GM19324 (cell line): Measurements from ENCODE around the gene SLC22A6.

Experiments
- ATAC-seq: cut with Tn5 transposase; IDR thresholded peaks from one replicate; pipeline ENCODE4 v1.9.1; 2021; ENCODE audit warnings: mild to moderate bottlenecking, moderate library complexity; ENCODE audit not compliant: unreplicated experiment, low FRiP score

SLC22A6 gene

GRCh38 chr11:62984451-62984991, at the start of gene SLC22A6:
Gene SLC22A6 (minus strand): TSS chr11:62984967. CDS start chr11:62984690, 277 bp downstream.
- no peak for ATAC-seq

GRCh38 chr11:63032457-63032856, 47.7 kb upstream of the SLC22A6 start:
- no peak for ATAC-seq

GRCh38 chr11:63023841-63024648, 39.3 kb upstream of the SLC22A6 start:
- no peak for ATAC-seq

GRCh38 chr11:63023222-63023814, 38.6 kb upstream of the SLC22A6 start:
- no peak for ATAC-seq

GRCh38 chr11:63022441-63022840, 37.7 kb upstream of the SLC22A6 start:
- ATAC-seq, result no peak

GRCh38 chr11:63020671-63021291, 36.0 kb upstream of the SLC22A6 start:
- no peak for ATAC-seq

GRCh38 chr11:63019506-63019905, 34.7 kb upstream of the SLC22A6 start:
- no peak for ATAC-seq

- no peak for ATAC-seq
Observed at GRCh38 chr11:63017306-63017974, 32.7 kb upstream of the SLC22A6 start.

GRCh38 chr11:63015521-63016215, 30.9 kb upstream of the SLC22A6 start, which contains the start of gene SLC22A8:
Gene SLC22A8 (minus strand): TSS chr11:63015841. CDS start chr11:63014958, 883 bp downstream.
- no peak for ATAC-seq

GRCh38 chr11:63014408-63015055, 29.8 kb upstream of the SLC22A6 start:
- no peak for ATAC-seq

GRCh38 chr11:63012839-63013238, 28.1 kb upstream of the SLC22A6 start:
- no peak for ATAC-seq

GRCh38 chr11:63012430-63012829, 27.7 kb upstream of the SLC22A6 start:
- no peak for ATAC-seq

GRCh38 chr11:63010934-63011439, 26.2 kb upstream of the SLC22A6 start:
- no peak for ATAC-seq

GRCh38 chr11:63007920-63008319, 23.2 kb upstream of the SLC22A6 start:
- no peak for ATAC-seq

- ATAC-seq, result no peak
Observed at GRCh38 chr11:63001456-63001855, 16.7 kb upstream of the SLC22A6 start.

GRCh38 chr11:62999649-63000048, 14.9 kb upstream of the SLC22A6 start:
- ATAC-seq, result no peak

- ATAC-seq, result no peak
Observed at GRCh38 chr11:62999156-62999555, 14.4 kb upstream of the SLC22A6 start.

- ATAC-seq, result no peak
Observed at GRCh38 chr11:62996271-62996670, 11.5 kb upstream of the SLC22A6 start.

GRCh38 chr11:62994775-62995174, 10.0 kb upstream of the SLC22A6 start:
- no peak for ATAC-seq
